WTC11 (cell line): ENCODE measurements around the gene PNCK. TPM values are rescaled to one million over a fixed set of nuclear protein-coding genes. Genes with fewer than 3 reads are reported as not detected.
A peak's percentile ranks its signal among the peaks of the same experiment; 100 is the strongest.

Source experiments
- ATAC-seq: fragments of 200-7000 bp; cut with Tn5 transposase; 2 replicates; pipeline ENCODE4 v1.10.0; 2021; ENCODE audit warnings: mild to moderate bottlenecking, moderate library complexity
- CTCF ChIA-PET: fragments of 300-600 bp; sonication (Branson Sonifier 250); formaldehyde crosslinking; loops from one replicate; lab custom pipeline; 2021; ENCODE audit warnings: antibody characterized with exemption; lab: Charles Lee
- POLR2A ChIA-PET: fragments of 350-600 bp; sonication (Branson Sonifier 250); formaldehyde crosslinking; loops from one replicate; lab custom pipeline; 2021; ENCODE audit warnings: antibody characterized with exemption; lab: Charles Lee
- DNase-seq: peaks from one replicate; pipeline ENCODE4 v3.0.0; 2021; ENCODE audit warnings: low spot score
- H3K27ac Mint-ChIP-seq: 2 replicates; pipeline ENCODE4 v1.8.0; 2021; ENCODE audit warnings: mixed read lengths
- H3K27me3 Mint-ChIP-seq: 2 replicates; pipeline ENCODE4 v1.8.0; 2021; ENCODE audit warnings: low read depth, mild to moderate bottlenecking, moderate library complexity, mixed read lengths
- H3K36me3 Mint-ChIP-seq: 2 replicates; pipeline ENCODE4 v1.8.0; 2021; ENCODE audit warnings: mixed read lengths
- H3K4me1 Mint-ChIP-seq: 2 replicates; pipeline ENCODE4 v1.8.0; 2022; ENCODE audit warnings: mixed read lengths
- H3K4me3 Mint-ChIP-seq: 2 replicates; pipeline ENCODE4 v1.8.0; 2021; ENCODE audit warnings: mild to moderate bottlenecking, moderate library complexity, mixed read lengths
- H3K9me3 Mint-ChIP-seq: 2 replicates; pipeline ENCODE4 v1.8.0; 2021; ENCODE audit warnings: mixed read lengths
- AR ChIP-seq: fragments of 250-450 bp; sonication (Bioruptor Pico); IDR thresholded peaks from 2 replicates; pipeline ENCODE4 v1.9.0; 2021; ENCODE audit warnings: mild to moderate bottlenecking
- CTCF ChIP-seq: fragments of 200-600 bp; IDR thresholded peaks from 2 replicates; pipeline ENCODE4 v1.8.0; 2022; ENCODE audit warnings: antibody characterized with exemption
- ERG ChIP-seq: fragments of 250-450 bp; sonication (Bioruptor Pico); IDR thresholded peaks from 2 replicates; pipeline ENCODE4 v1.8.0; 2021; ENCODE audit warnings: mild to moderate bottlenecking
- GTF2I ChIP-seq: fragments of 250-450 bp; sonication (Bioruptor Pico); conservative IDR thresholded peaks from 2 replicates; pipeline ENCODE4 v1.4.0; 2021; ENCODE audit warnings: mild to moderate bottlenecking
- MXD4 ChIP-seq: fragments of 250-450 bp; sonication (Bioruptor Pico); IDR thresholded peaks from 2 replicates; pipeline ENCODE4 v1.8.0; 2021; ENCODE audit warnings: mild to moderate bottlenecking, moderate library complexity, borderline replicate concordance
- NR2C2 ChIP-seq: sonication (generic); formaldehyde crosslinking; IDR thresholded peaks from 2 replicates; pipeline ENCODE4 v1.8.0; 2022; ENCODE audit warnings: mild to moderate bottlenecking, missing genetic modification reagents
- PRDM15 ChIP-seq: sonication (generic); formaldehyde crosslinking; IDR thresholded peaks from 2 replicates; pipeline ENCODE4 v1.8.0; 2022; ENCODE audit warnings: missing genetic modification reagents
- TEAD4 ChIP-seq: sonication (generic); formaldehyde crosslinking; IDR thresholded peaks from 2 replicates; pipeline ENCODE4 v1.8.0; 2022; ENCODE audit warnings: mild to moderate bottlenecking, missing genetic modification reagents
- ZNF512 ChIP-seq: sonication (generic); formaldehyde crosslinking; IDR thresholded peaks from 2 replicates; pipeline ENCODE4 v1.8.1; 2022; ENCODE audit warnings: missing genetic modification reagents, borderline replicate concordance
- total RNA-seq: library from RNA; stranded (reverse); gene quantifications from 3 replicates; pipeline ENCODE4 v1.2.3, GENCODE V29; 2021

The PNCK gene
- total RNA-seq, 1 experiment from 2014 or later: 8.6 TPM

- no peak for TF ChIP-seq AR
- TF ChIP-seq ZNF512 (CRISPR knock-in tag): no peak
- no peak for TF ChIP-seq NR2C2 (CRISPR knock-in tag)
- TF ChIP-seq GTF2I (CRISPR knock-in tag): no peak
- TF ChIP-seq PRDM15: no peak
- no peak for TF ChIP-seq ERG
- no peak for TF ChIP-seq TEAD4 (CRISPR knock-in tag)
Observed at GRCh38 chrX:153669901-153670731, 3.5 kb downstream of the PNCK start (continued).

GRCh38 chrX:153669174-153669890 lies 4.3 kb downstream of the PNCK start:
- DNase-seq (no peak), ATAC-seq (peak; percentile 47)
- POLR2A ChIA-PET: interaction anchor here (2.0 kb wide), 1 partner anchor 16 kb away, joined by 7 read pairs; no protein-coding TSS in a partner anchor
- H3K27me3 Mint-ChIP-seq: peaks cover 32% of the 10 kb centered on the region
- CTCF ChIA-PET: interaction anchor here (0.5 to 7.7 kb wide), 57 partner anchors 9 to 728 kb away, joined by 3 to 153 read pairs (median 4); partner anchors contain the start of genes ATP2B3, BCAP31, CCNQ and DUSP9
- H3K27ac Mint-ChIP-seq: no peak overlapping the region
- H3K4me1 Mint-ChIP-seq: peaks cover 6% of the 10 kb centered on the region
- no peak for TF ChIP-seq MXD4 (CRISPR knock-in tag)
- peak; percentile 88 for TF ChIP-seq CTCF
- no peaks in the 10 kb centered on the region for H3K36me3 Mint-ChIP-seq
- H3K9me3 Mint-ChIP-seq: no peaks in the 10 kb centered on the region
- no peak overlapping the region for H3K4me3 Mint-ChIP-seq
